Measurements from ENCODE around the gene CA11. TPM values are rescaled to one million over a fixed set of nuclear protein-coding genes. Genes with fewer than 3 reads are reported as not detected.

Gene CA11
- total RNA-seq, 1 donor from 2014 or later = 9.6 TPM

DNA sequence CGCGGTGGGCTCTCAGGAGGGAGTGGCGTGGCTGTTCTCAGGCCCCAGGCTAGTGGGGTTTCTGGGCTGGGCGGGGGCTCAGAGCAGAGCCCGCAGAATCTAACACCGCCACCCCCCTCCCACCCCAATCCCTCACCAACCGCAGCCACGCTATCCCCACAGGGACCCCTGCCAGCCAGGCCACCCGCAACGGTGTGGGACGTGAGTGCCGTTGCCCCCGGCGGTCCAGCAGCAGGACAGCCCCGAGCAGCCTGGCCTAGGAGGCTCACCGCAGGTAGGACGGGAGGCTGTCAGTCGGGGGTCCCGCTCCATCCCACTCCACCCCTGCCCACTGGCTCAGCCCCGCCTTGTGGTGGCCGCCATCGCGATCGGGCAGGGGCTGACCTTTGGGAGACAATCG is 27.0 kb upstream of the CA11 start, which contains the start of gene NTN5:
Gene NTN5, minus strand, starts transcription at position 24 of the 400 bp plus-strand sequence. CDS start 2,031 bp downstream, outside the sequence.
- Mint-ChIP-seq H3K36me3 (ENCODE audit: insufficient read depth) (no peaks in the 10 kb centered on the region), H3K4me3 (ENCODE audit: low read depth) (no peak within 1 kb of the TSS), H3K27me3 (peaks cover 30% of the 10 kb centered on the region), H3K4me1 (ENCODE audit: low read depth) (peaks cover 6% of the 10 kb centered on the region), H3K27ac (no peak within 1 kb of the TSS), H3K9me3 (ENCODE audit: low read depth) (no peaks in the 10 kb centered on the region)
- no peak for DNase-seq (ENCODE audit: low spot score, unreplicated experiment)
- TF ChIP-seq, protein P1, sequence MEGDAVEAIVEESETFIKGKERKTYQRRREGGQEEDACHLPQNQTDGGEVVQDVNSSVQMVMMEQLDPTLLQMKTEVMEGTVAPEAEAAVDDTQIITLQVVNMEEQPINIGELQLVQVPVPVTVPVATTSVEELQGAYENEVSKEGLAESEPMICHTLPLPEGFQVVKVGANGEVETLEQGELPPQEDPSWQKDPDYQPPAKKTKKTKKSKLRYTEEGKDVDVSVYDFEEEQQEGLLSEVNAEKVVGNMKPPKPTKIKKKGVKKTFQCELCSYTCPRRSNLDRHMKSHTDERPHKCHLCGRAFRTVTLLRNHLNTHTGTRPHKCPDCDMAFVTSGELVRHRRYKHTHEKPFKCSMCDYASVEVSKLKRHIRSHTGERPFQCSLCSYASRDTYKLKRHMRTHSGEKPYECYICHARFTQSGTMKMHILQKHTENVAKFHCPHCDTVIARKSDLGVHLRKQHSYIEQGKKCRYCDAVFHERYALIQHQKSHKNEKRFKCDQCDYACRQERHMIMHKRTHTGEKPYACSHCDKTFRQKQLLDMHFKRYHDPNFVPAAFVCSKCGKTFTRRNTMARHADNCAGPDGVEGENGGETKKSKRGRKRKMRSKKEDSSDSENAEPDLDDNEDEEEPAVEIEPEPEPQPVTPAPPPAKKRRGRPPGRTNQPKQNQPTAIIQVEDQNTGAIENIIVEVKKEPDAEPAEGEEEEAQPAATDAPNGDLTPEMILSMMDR (IDR thresholded peaks at IDR 0.05; ENCODE audit: unreplicated experiment) = no peak

DNA sequence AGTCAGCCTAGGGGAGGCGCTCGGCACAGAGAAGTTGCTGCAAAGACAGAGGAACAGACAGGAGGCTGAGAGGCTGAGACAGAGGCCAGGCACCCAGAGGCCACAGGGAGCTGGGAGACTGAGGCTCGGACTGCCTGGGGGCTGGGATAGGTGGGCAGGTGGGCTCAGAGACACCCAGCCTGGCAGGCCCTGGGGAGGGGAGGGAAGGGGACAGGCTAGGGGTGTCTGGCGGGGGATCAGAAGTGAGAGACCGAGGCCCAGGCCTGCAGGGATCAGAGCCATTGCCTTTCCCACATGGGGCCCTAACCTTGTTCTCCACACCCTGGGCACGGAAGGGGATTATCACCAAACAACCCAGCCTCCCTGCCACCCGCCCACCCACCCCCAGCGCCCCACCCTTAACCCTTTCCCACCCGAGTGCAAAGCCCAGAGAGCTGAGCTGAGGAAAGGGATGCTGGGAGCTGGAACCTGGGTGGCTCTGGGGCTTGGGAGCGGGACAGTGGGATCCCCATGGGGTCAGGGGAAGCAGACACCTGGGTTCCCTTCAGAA is 25.5 kb upstream of the CA11 start:
- Mint-ChIP-seq H3K36me3 (ENCODE audit: insufficient read depth) (no peaks in the 10 kb centered on the region), H3K4me1 (ENCODE audit: low read depth) (peaks cover 3% of the 10 kb centered on the region)

DNA sequence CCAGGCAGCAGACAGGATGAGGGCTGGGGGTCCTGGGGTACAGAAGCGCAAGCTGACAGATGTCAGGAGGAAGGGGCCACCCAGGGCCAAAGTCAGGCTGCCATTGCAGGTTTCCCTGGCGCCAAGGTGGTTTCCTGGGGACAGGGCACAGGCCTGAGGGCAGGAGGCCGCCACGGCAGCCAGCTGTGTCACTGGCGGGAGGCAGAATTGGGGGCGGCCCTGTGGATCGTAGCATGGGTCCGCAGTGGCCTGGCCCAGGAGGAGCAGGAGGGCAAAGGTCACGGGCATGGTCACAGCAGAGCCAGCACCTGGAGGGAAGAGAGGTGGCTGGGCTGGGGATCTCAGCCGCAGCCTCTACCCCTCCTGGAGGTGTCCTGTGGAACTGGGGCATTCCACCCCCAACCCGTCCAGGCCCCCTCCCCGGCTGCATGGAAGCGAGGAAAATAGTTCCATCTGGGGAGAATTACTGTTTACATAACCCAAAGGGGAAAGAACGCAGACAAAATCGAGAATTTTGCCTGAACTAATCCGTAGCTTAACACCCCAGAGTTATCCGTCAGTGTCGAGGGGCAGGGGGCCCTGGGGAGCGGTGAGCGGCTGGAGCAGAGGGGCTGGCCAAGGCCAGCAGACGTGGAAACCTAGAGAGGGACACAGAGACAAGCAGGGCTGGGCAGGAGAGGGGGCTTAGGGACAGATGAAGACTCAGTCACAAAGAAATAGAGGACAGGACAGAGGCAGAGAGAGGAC is 24.9 kb upstream of the CA11 start:
- H3K4me3 Mint-ChIP-seq (ENCODE audit: low read depth) = no peak overlapping the region
- no peak for DNase-seq (ENCODE audit: low spot score, unreplicated experiment)
- TF ChIP-seq, protein P1 (IDR thresholded peaks at IDR 0.05; ENCODE audit: unreplicated experiment) = no peak
- no peaks in the 10 kb centered on the region for H3K36me3 Mint-ChIP-seq (ENCODE audit: insufficient read depth)
- H3K27me3 Mint-ChIP-seq = peaks cover 25% of the 10 kb centered on the region
- H3K4me1 Mint-ChIP-seq (ENCODE audit: low read depth) = peaks cover 3% of the 10 kb centered on the region
- no peaks in the 10 kb centered on the region for H3K9me3 Mint-ChIP-seq (ENCODE audit: low read depth)
- peak overlapping the region; percentile 88 for H3K27ac Mint-ChIP-seq

More for the DNA sequence above, 25.5 kb upstream of the CA11 start:
- Mint-ChIP-seq H3K27me3 (peaks cover 25% of the 10 kb centered on the region), H3K4me3 (ENCODE audit: low read depth) (no peak overlapping the region), H3K27ac (peak overlapping the region; percentile 88), H3K9me3 (ENCODE audit: low read depth) (no peaks in the 10 kb centered on the region)
- DNase-seq (ENCODE audit: low spot score, unreplicated experiment) = no peak
- TF ChIP-seq, protein P1 (IDR thresholded peaks at IDR 0.05; ENCODE audit: unreplicated experiment) = no peak

DNA sequence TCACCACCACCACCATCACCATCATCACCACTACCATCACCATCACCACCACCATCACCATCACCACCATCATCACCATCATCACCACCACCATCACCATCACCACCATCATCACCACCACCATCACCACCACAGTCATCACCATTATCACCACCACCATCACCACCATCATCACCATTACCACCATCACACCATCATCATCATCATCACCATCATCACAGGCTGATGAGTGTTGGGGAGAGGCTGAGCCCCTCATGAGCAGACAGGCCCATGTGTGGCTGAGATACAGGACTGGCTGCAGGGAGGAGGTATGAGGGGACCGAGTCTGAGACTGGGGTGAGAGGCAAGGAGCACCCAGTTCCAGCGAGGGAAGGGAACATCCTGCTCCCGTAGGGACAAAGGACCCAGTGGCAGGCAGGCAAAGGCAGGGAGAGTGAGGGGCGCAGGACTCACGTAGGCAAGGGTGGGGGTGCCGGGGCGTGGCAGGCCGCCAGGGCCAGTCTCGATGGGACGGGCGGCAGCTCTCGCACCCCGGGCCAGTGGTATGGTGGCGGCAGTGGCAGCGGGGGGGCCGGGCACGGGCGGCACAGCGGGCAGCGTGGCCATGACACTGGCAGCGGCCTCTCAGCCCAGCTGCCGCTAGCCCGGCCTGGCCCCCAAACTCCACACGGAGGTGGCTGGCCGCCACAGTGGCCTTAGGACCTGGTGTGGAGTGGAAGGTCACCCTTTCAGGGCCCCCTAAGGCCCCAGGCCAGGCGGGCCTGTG is 24.1 kb upstream of the CA11 start:
- peaks cover 3% of the 10 kb centered on the region for H3K4me1 Mint-ChIP-seq (ENCODE audit: low read depth)
- H3K27ac Mint-ChIP-seq = no peak overlapping the region
- no peaks in the 10 kb centered on the region for H3K9me3 Mint-ChIP-seq (ENCODE audit: low read depth)
- TF ChIP-seq, protein P1 (IDR thresholded peaks at IDR 0.05; ENCODE audit: unreplicated experiment) = no peak
- peaks cover 21% of the 10 kb centered on the region for H3K27me3 Mint-ChIP-seq
- no peak for DNase-seq (ENCODE audit: low spot score, unreplicated experiment)
- no peak overlapping the region for H3K4me3 Mint-ChIP-seq (ENCODE audit: low read depth)
- no peaks in the 10 kb centered on the region for H3K36me3 Mint-ChIP-seq (ENCODE audit: insufficient read depth)

DNA sequence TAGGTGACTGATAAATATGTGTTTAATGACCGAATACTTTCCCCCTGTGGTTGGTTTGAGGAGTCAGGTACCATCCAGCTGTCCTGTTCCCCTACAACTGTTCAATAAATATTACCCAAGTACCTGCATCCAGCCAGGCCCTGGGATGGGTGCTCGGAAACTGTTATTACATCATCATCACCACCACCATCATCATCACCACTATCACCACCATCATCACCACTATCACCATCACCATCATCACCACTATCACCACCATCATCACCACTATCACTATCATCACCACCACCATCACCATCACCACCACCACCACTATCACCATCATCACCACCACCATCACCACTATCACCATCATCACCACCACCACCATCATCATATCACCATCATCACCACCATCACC is 22.8 kb upstream of the CA11 start:
- TF ChIP-seq, protein P1 (IDR thresholded peaks at IDR 0.05; ENCODE audit: unreplicated experiment) = no peak
- Mint-ChIP-seq H3K4me3 (ENCODE audit: low read depth) (no peak overlapping the region), H3K27me3 (peaks cover 10% of the 10 kb centered on the region), H3K36me3 (ENCODE audit: insufficient read depth) (no peaks in the 10 kb centered on the region), H3K4me1 (ENCODE audit: low read depth) (peaks cover 3% of the 10 kb centered on the region), H3K27ac (peak overlapping the region; percentile 3), H3K9me3 (ENCODE audit: low read depth) (no peaks in the 10 kb centered on the region)
- DNase-seq (ENCODE audit: low spot score, unreplicated experiment) = no peak
